ENCODE data around the gene DAND5. TPM values are rescaled to one million over a fixed set of nuclear protein-coding genes. Genes with fewer than 3 reads are reported as not detected.
"Not testable (repeated sequence)": the region's sequence is repeated elsewhere in the genome, so short reads cannot be mapped to it uniquely, and the experiment has no call there.

DAND5 gene
- polyA plus RNA-seq, 6 donors from 2014 or later = not detected

DNA sequence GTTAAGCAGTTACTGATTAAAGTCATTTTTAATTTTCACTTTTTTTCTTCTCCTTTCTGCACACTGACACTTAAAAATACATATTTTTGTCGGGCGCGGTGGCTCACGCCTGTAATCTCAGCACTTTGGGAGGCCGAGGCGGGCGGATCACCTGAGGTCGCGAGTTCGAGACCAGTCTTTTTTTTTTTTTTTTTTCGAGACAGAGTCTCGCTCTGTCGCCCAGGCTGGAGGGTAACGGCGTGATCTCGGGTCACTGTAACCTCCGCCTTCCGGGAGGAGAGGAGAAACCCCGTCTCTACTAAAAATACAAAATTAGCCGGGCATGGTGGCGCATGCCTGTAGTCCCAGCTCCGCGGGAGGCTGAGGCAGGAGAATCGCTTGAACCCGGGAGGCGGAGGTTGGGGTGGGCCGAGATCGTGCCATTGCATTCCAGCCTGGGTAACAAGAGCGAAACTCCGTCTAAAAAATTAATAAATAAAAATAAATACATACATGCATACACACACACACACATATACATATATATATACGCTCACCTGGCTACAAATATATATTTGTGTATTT, 11.9 kb upstream of the DAND5 start:
- peaks cover 22 to 33% (median 26%) of the 10 kb centered on the region in 3 donors for H3K4me1 Mint-ChIP-seq
- not testable (repeated sequence) for H3K36me3 Mint-ChIP-seq, DNase-seq, H3K9me3 Mint-ChIP-seq, H3K27me3 Mint-ChIP-seq
- peak overlapping the region; percentile 54 to 96 (median 88) for H3K27ac Mint-ChIP-seq
- peak; percentile 34 to 35 for ATAC-seq (ENCODE audit: low read depth in 2 of 2)
- H3K4me3 Mint-ChIP-seq = peak overlapping the region; percentile 81 to 94 (median 92)

DNA sequence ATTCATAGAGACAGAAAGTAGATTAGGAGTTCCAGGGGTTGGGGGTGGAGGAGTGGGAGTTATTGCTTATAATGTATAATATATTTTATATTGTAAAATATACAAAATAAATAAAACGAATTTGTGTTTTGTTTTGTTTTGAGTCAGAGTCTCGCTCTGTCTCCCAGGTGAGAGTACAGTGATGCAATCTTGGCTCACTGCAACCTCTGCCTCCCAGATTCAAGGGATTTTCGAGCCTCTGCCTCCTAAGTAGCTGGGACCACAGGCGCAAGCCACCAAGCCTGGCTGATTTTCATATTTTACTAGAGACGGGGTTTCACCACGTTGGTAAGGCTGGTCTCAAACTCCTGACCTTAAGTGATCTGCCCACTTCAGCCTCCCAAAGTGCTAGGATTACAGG, 9.9 kb upstream of the DAND5 start:
- Mint-ChIP-seq H3K9me3 (no peaks in the 10 kb centered on the region), H3K4me1 (peaks cover 14 to 21% (median 20%) of the 10 kb centered on the region in 3 donors), H3K27ac (no peak overlapping the region), H3K27me3 (peaks cover 0 to 12% (median 8%) of the 10 kb centered on the region in 3 donors), H3K36me3 (peaks cover 0 to under 1% of the 10 kb centered on the region in 2 donors), H3K4me3 (no peak overlapping the region)
- DNase-seq (no peak), ATAC-seq (ENCODE audit: low read depth in 2 of 2) (no peak)

DNA sequence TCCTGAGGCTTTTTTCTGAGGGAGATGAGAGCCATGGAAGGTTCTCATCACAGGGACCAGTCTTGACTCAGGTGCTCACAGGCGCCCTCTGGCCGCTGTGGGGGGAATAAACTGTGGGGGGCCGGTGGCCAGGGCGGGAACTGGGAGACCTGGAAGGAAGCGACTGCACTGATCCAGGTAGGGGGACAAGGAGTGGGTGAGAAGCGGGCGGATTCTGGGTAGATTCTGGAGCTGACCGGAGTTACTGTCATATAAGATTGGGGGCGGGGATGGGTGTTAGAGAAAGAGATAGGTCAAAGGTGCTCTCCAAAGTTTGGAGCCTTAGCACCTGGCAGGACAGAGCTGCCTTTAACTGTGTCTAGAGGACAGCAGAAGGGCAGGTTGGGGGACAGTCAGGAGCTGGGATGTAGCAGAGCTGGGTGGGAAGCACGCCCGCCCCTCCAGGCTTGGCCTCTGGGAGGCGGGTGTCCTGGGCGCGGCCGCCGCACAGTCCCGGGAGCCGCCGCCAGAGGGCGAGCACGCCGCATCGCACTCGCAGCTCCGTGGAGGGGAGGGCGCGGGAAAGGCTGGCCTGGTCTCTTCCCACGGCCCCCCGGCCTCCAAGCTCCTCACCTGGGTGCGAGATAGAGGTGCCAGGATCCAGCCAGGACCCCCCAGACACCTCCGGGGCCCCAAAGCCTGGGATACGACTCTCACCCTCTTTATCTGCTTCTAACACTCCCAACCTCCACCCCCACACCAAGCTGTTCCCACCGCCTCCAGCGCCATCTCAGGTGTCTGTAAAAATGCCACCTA, 4.2 kb upstream of the DAND5 start:
- Mint-ChIP-seq H3K9me3 (no peaks in the 10 kb centered on the region), H3K36me3 (no peaks in the 10 kb centered on the region), H3K4me3 (peak overlapping the region; percentile 79 to 99 (median 95)), H3K27ac (peak overlapping the region; percentile 31 to 93 (median 87)), H3K4me1 (peaks cover 8 to 12% (median 8%) of the 10 kb centered on the region in 3 donors), H3K27me3 (peaks cover 0 to 12% (median 8%) of the 10 kb centered on the region in 3 donors)
- ATAC-seq (ENCODE audit: low read depth in 2 of 2) (peak; percentile 92 to 93), DNase-seq (peak; percentile 78)

DNA sequence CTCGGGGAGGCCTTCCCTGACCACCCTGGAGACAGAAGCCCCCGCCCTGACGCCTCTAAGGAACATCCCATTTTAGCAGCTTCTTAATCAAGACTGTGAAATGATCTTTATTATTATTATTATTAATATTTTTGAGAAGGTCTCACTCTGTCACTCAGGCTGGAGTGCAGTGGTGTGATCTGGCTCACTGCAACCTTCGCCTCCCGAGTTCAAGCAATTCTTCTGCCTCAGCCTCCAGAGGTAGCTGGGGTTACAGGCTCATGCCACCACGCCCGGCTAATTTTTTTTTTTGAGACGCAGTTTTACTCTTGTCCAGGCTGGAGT, 3.6 kb upstream of the DAND5 start:
- no peak for ATAC-seq (ENCODE audit: low read depth in 2 of 2)
- Mint-ChIP-seq H3K4me3 (peak overlapping the region in 7 of 8 donors; percentile 58 to 96 (median 77)), H3K9me3 (no peaks in the 10 kb centered on the region), H3K27ac (peak overlapping the region in 3 of 6 donors; percentile 42 to 87 (median 53)), H3K4me1 (peaks cover 8 to 12% (median 8%) of the 10 kb centered on the region in 3 donors), H3K36me3 (no peaks in the 10 kb centered on the region), H3K27me3 (peaks cover 0 to 12% (median 8%) of the 10 kb centered on the region in 3 donors)
- no peak for DNase-seq

GRCh38 chr19:12967907-12968306, 1.5 kb upstream of the DAND5 start:
- peaks cover 8 to 12% (median 8%) of the 10 kb centered on the region in 3 donors for H3K4me1 Mint-ChIP-seq
- no peaks in the 10 kb centered on the region for H3K36me3 Mint-ChIP-seq
- peaks cover 0 to 6% (median 0%) of the 10 kb centered on the region in 3 donors for H3K27me3 Mint-ChIP-seq
- no peak overlapping the region for H3K27ac Mint-ChIP-seq
- H3K9me3 Mint-ChIP-seq = no peaks in the 10 kb centered on the region
- DNase-seq (no peak), ATAC-seq (ENCODE audit: low read depth in 2 of 2) (no peak)
- H3K4me3 Mint-ChIP-seq = no peak overlapping the region

GRCh38 chr19:12970070-12970820, 869 bp downstream of the DAND5 start:
- H3K9me3 Mint-ChIP-seq = no peaks in the 10 kb centered on the region
- no peak for DNase-seq
- peaks cover 3 to 6% (median 3%) of the 10 kb centered on the region in 3 donors for H3K4me1 Mint-ChIP-seq
- H3K36me3 Mint-ChIP-seq = no peaks in the 10 kb centered on the region
- no peaks in the 10 kb centered on the region for H3K27me3 Mint-ChIP-seq
- H3K27ac Mint-ChIP-seq = peak overlapping the region in 1 of 6 donors; percentile 32
- ATAC-seq (ENCODE audit: low read depth in 2 of 2) = no peak
- peak overlapping the region in 1 of 8 donors; percentile 39 for H3K4me3 Mint-ChIP-seq

- H3K9me3 Mint-ChIP-seq = no peaks in the 10 kb centered on the region
- H3K4me3 Mint-ChIP-seq = no peak overlapping the region
- peaks cover 6 to 14% (median 13%) of the 10 kb centered on the region in 3 donors for H3K27me3 Mint-ChIP-seq
- ATAC-seq (ENCODE audit: low read depth in 2 of 2) (no peak), DNase-seq (no peak)
- H3K36me3 Mint-ChIP-seq = peaks cover 0 to 4% of the 10 kb centered on the region in 2 donors
- peak overlapping the region in 1 of 6 donors; percentile 61 for H3K27ac Mint-ChIP-seq
- H3K4me1 Mint-ChIP-seq = peaks cover 6 to 8% (median 7%) of the 10 kb centered on the region in 3 donors
These were observed 3.9 kb downstream of the DAND5 start for GRCh38 chr19:12973236-12973635.

DNA sequence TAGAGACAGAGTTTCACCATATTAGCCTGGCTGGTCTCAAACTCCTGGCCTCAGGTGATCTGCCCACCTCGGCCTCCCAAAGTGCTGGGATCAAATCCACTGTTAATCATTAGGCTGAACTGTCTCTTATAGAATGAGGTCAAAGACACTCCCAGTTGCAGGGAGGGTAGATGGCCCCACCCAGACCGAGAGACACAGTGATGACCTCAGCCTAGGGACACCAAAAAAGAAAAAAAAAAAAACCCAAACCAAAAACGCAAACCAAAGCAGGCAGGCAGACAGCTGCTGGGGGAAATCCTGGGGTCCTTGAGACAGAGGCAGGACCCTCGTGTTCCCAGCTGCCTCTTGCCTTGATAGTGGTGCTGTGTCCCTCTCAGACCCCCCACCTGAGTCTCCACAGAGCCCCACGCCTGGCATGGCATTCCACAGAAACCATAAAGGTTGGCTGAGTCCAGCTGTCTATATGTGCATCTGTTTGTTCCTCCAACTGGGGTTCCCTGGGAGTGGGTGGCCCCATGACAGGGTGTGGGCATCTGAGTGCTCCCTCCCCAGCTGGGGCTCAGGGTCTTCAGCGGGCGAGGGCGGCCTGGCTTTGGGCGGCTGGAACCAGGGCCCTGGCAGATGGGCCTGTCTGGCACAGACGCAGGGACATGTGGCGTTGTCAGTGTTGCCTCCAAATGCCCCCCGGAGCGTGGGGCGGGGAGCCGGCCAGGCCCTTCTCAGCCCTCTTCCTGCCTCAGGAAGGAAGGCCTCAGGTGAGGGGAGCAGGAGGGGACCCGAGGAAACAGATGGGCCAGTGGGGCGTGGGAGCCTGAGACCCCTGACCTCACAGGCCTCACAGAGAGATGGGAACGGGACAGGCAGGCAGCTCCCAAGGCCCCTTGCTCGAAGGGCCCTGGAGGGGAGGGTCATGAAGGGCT, 5.2 kb downstream of the DAND5 start:
- Mint-ChIP-seq H3K27ac (peak overlapping the region in 1 of 6 donors; percentile 71), H3K27me3 (peaks cover 6 to 14% (median 13%) of the 10 kb centered on the region in 3 donors), H3K4me1 (peaks cover 7 to 10% (median 8%) of the 10 kb centered on the region in 3 donors), H3K4me3 (peak overlapping the region in 1 of 8 donors; percentile 63), H3K9me3 (no peaks in the 10 kb centered on the region), H3K36me3 (peaks cover 0 to 4% of the 10 kb centered on the region in 2 donors)
- DNase-seq (no peak), ATAC-seq (ENCODE audit: low read depth in 2 of 2) (no peak)

DNA sequence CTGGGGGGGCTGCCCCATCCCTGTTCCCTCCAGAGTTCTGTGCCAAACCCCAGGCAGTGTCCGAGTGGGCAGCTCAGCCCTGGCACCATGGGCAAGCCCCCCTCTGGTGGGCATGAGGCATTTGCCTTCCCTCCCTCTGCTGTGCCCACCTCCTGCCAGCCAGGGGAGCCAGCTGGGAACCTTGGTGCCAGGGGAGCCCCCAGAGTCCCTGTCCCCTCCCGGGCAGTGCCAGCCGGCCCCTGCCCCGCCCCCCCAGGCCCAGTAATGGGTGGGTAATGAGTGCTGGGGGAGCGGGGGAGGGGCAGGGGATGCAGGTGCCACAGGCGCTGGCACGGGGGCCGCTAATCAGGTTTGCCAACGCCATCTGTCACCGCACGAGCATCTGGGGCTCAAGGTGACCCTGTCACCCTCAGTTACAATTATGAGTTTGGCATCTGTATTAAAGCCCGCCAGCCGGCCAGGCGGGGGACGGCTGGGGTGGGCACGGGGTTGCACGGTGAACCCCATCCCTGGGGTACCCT, 5.9 kb downstream of the DAND5 start:
- Mint-ChIP-seq H3K4me1 (peaks cover 8 to 16% (median 11%) of the 10 kb centered on the region in 3 donors), H3K27me3 (peaks cover 6 to 14% (median 13%) of the 10 kb centered on the region in 3 donors), H3K36me3 (peaks cover 0 to 4% of the 10 kb centered on the region in 2 donors), H3K27ac (no peak overlapping the region), H3K4me3 (no peak overlapping the region), H3K9me3 (no peaks in the 10 kb centered on the region)
- ATAC-seq (ENCODE audit: low read depth in 2 of 2) (no peak), DNase-seq (no peak)

- Mint-ChIP-seq H3K27me3 (peaks cover 6 to 14% (median 13%) of the 10 kb centered on the region in 3 donors), H3K4me1 (peaks cover 8 to 19% (median 11%) of the 10 kb centered on the region in 3 donors)
- not testable (repeated sequence) for H3K9me3 Mint-ChIP-seq; H3K27ac Mint-ChIP-seq; DNase-seq; ATAC-seq (ENCODE audit: low read depth in 2 of 2); H3K4me3 Mint-ChIP-seq; H3K36me3 Mint-ChIP-seq
These were observed 6.7 kb downstream of the DAND5 start for GRCh38 chr19:12976109-12976508.

GRCh38 chr19:12979974-12980373, 10.6 kb downstream of the DAND5 start:
- peak overlapping the region in 1 of 8 donors; percentile 15 for H3K4me3 Mint-ChIP-seq
- no peak for DNase-seq

DNA sequence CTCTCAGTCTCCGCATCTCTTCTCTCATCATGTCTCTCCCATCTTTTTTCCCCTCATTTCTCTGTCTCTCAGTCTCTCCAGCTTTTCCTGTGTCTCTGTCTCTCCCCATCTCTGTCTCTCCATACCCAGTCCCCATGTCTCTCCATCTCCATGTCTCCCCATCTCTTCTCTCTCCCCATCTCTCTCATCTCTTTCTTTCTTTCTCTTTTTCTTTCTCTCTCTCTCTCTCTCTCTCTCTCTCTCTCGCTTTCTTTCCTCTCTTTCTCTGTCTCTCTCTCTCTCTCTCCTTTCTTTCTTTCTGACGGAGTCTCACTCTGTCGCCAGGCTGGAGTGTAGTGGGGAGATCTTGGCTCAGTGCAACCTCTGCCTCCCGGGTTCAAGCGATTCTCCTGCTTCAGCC, 13.3 kb downstream of the DAND5 start:
- H3K36me3 Mint-ChIP-seq = peaks cover 0 to 4% of the 10 kb centered on the region in 2 donors
- H3K27me3 Mint-ChIP-seq = peaks cover 5 to 13% (median 11%) of the 10 kb centered on the region in 3 donors
- no peak for DNase-seq
- H3K4me1 Mint-ChIP-seq = peaks cover 6 to 31% (median 19%) of the 10 kb centered on the region in 3 donors
- no peak overlapping the region for H3K27ac Mint-ChIP-seq
- no peak overlapping the region for H3K4me3 Mint-ChIP-seq
- no peak for ATAC-seq (ENCODE audit: low read depth in 2 of 2)
- H3K9me3 Mint-ChIP-seq = no peaks in the 10 kb centered on the region

More at GRCh38 chr19:12979974-12980373, 10.6 kb downstream of the DAND5 start:
- H3K9me3 Mint-ChIP-seq = no peaks in the 10 kb centered on the region
- peaks cover 8 to 23% (median 14%) of the 10 kb centered on the region in 3 donors for H3K4me1 Mint-ChIP-seq
- H3K36me3 Mint-ChIP-seq = peaks cover 0 to 4% of the 10 kb centered on the region in 2 donors
- ATAC-seq (ENCODE audit: low read depth in 2 of 2) = no peak
- peak overlapping the region in 2 of 6 donors; percentile 9 to 77 for H3K27ac Mint-ChIP-seq
- peaks cover 6 to 14% (median 13%) of the 10 kb centered on the region in 3 donors for H3K27me3 Mint-ChIP-seq
